SK-N-SH (cell line): ENCODE measurements around the gene DACH1. TPM values are rescaled to one million over a fixed set of nuclear protein-coding genes. Genes with fewer than 3 reads are reported as not detected.

Source experiments
- CTCF ChIA-PET: fragments of 300-600, 350-600 bp; formaldehyde crosslinking; extraction: SDS; loops from one replicate; lab custom pipeline; 2021; lab: Yijun Ruan, JAX
- POLR2A ChIA-PET: fragments of 350-600 bp; sonication (Branson Sonifier 250); formaldehyde crosslinking; extraction: SDS; loops from one replicate; lab custom pipeline; 2020; ENCODE audit warnings: antibody characterized with exemption, inconsistent platforms; lab: Yijun Ruan, JAX
- DNase-seq: peaks from one replicate; pipeline ENCODE4 v3.0.0; 2012
- H2AFZ ChIP-seq: fragments of 200-600 bp; sonication (generic); 2 replicates; pipeline ENCODE4 v1.8.1; 2016; ENCODE audit warnings: antibody characterized with exemption, mild to moderate bottlenecking, low read depth
- H3F3A ChIP-seq: fragments of 200-600 bp; sonication (generic); replicated peaks from 2 replicates; pipeline ENCODE3; 2016; ENCODE audit warnings: antibody characterized with exemption, mild to moderate bottlenecking; ENCODE audit not compliant: insufficient read depth
- H3K27ac ChIP-seq, 2 experiments: fragments of 200-500 bp in 1 of 2; fragments of 200-600 bp in 1 of 2; sonication (Bioruptor generic) in 1 of 2; sonication (generic), shearing (Covaris generic) in 1 of 2; 2 replicates each; pipeline versions ENCODE4 v1.5.1 to v1.6.1; 2014 to 2016; ENCODE audit warnings: low read depth in 2 of 2, inconsistent platforms in 1 of 2, low read length in 1 of 2, mild to moderate bottlenecking in 1 of 2, mixed read lengths in 1 of 2
- H3K27me3 ChIP-seq: fragments of 200-600 bp; sonication (generic), shearing (Covaris generic); 2 replicates; pipeline ENCODE4 v1.6.1; 2016; ENCODE audit warnings: mixed run types; ENCODE audit not compliant: insufficient read depth
- H3K36me3 ChIP-seq, 2 experiments: fragments of 200-500 bp in 1 of 2; fragments of 200-600 bp in 1 of 2; sonication (Bioruptor generic) in 1 of 2; sonication (generic) in 1 of 2; replicated peaks in 1 of 2; 2 replicates each; pipeline versions ENCODE3 to v1.5.1; 2014 to 2016; ENCODE audit warnings: low read length in 1 of 2, mild to moderate bottlenecking in 1 of 2; ENCODE audit not compliant: insufficient read depth in 2 of 2, control insufficient read depth in 1 of 2
- H3K4me1 ChIP-seq, 2 experiments: fragments of 200-500 bp in 1 of 2; fragments of 200-600 bp in 1 of 2; sonication (Bioruptor generic) in 1 of 2; sonication (generic), shearing (Covaris generic) in 1 of 2; 2 replicates each; pipeline versions ENCODE4 v1.5.1 to v1.6.1; 2014 to 2016; ENCODE audit warnings: low read depth in 1 of 2, low read length in 1 of 2, mixed run types in 1 of 2; ENCODE audit not compliant: insufficient read depth in 2 of 2, control insufficient read depth in 1 of 2
- H3K4me2 ChIP-seq: fragments of 200-600 bp; sonication (generic), shearing (Covaris generic); 2 replicates; pipeline ENCODE4 v1.6.1; 2017; ENCODE audit warnings: mixed run types
- H3K4me3 ChIP-seq, 2 experiments: fragments of 200-500 bp in 1 of 2; fragments of 200-600 bp in 1 of 2; sonication (Bioruptor generic) in 1 of 2; sonication (generic), shearing (Covaris generic) in 1 of 2; 2 replicates each; pipeline versions ENCODE4 v1.5.1 to v1.8.1; 2014 to 2016; ENCODE audit warnings: low read depth in 2 of 2, inconsistent platforms in 1 of 2, low read length in 1 of 2, mild to moderate bottlenecking in 1 of 2, mixed read lengths in 1 of 2, moderate library complexity in 1 of 2
- H3K79me2 ChIP-seq: fragments of 200-600 bp; sonication (generic); 2 replicates; pipeline ENCODE4 v1.8.1; 2017; ENCODE audit warnings: mild to moderate bottlenecking; ENCODE audit not compliant: insufficient read depth
- H3K9ac ChIP-seq: fragments of 200-600 bp; sonication (generic); 2 replicates; pipeline ENCODE4 v1.6.1; 2017; ENCODE audit warnings: mixed run types
- H3K9me2 ChIP-seq: fragments of 200-600 bp; sonication (generic); 2 replicates; pipeline ENCODE4 v1.6.1; 2017; ENCODE audit warnings: mixed run types
- H3K9me3 ChIP-seq: fragments of 200-600 bp; sonication (generic); 2 replicates; pipeline ENCODE4 v1.6.1; 2017; ENCODE audit warnings: mixed run types, mild to moderate bottlenecking, moderate library complexity
- H4K20me1 ChIP-seq: fragments of 200-600 bp; sonication (generic); 2 replicates; pipeline ENCODE4 v1.6.1; 2017; ENCODE audit warnings: mild to moderate bottlenecking, mixed run types; ENCODE audit not compliant: insufficient read depth
- ELF1 ChIP-seq: IDR thresholded peaks from 2 replicates; pipeline ENCODE4 v1.4.0; 2012
- FOXJ3 ChIP-seq: sonication (generic); formaldehyde crosslinking; IDR thresholded peaks from 2 replicates; pipeline ENCODE4 v1.5.1; 2020; ENCODE audit warnings: mild to moderate bottlenecking, missing genetic modification reagents
- FOXM1 ChIP-seq: IDR thresholded peaks from 2 replicates; pipeline ENCODE4 v1.4.0; 2012; ENCODE audit warnings: low read depth, mild to moderate bottlenecking
- GABPA ChIP-seq: IDR thresholded peaks from 2 replicates; pipeline ENCODE4 v1.4.0; 2012; ENCODE audit warnings: low read depth, mild to moderate bottlenecking
- JUND ChIP-seq: IDR thresholded peaks from 2 replicates; pipeline ENCODE4 v1.4.0; 2012
- MAX ChIP-seq: IDR thresholded peaks from 2 replicates; pipeline ENCODE4 v1.4.0; 2012; ENCODE audit warnings: low read depth
- MXI1 ChIP-seq: IDR thresholded peaks from 2 replicates; pipeline ENCODE4 v1.6.1; 2012; ENCODE audit warnings: mild to moderate bottlenecking, low read depth, low read length, improper control_type of control experiment
- NFIC ChIP-seq: IDR thresholded peaks from 2 replicates; pipeline ENCODE4 v1.4.0; 2012; ENCODE audit warnings: borderline replicate concordance
- NRF1 ChIP-seq: IDR thresholded peaks from 2 replicates; pipeline ENCODE4 v1.6.1; 2012; ENCODE audit warnings: low read depth, mild to moderate bottlenecking, low read length
- PBX3 ChIP-seq: IDR thresholded peaks from 2 replicates; pipeline ENCODE4; 2012
- POLR2AphosphoS5 ChIP-seq: IDR thresholded peaks from 2 replicates; pipeline ENCODE4 v1.6.1; 2012; ENCODE audit warnings: low read depth, low read length
- RFX5 ChIP-seq: IDR thresholded peaks from 2 replicates; pipeline ENCODE4 v1.6.1; 2012; ENCODE audit warnings: mild to moderate bottlenecking, improper control_type of control experiment, low read length
- RXRA ChIP-seq: IDR thresholded peaks from 2 replicates; pipeline ENCODE4 v1.4.0; 2012; ENCODE audit warnings: low read depth, mild to moderate bottlenecking, borderline replicate concordance
- SIN3A ChIP-seq: IDR thresholded peaks from 2 replicates; pipeline ENCODE4 v1.6.1; 2012; ENCODE audit warnings: low read depth, mild to moderate bottlenecking, low read length, moderate library complexity, borderline replicate concordance
- SMC3 ChIP-seq: IDR thresholded peaks from 2 replicates; pipeline ENCODE4 v1.6.1; 2012; ENCODE audit warnings: low read depth, low read length, improper control_type of control experiment
- TCF12 ChIP-seq: IDR thresholded peaks from 2 replicates; pipeline ENCODE4 v1.4.0; 2012
- TEAD4 ChIP-seq: IDR thresholded peaks from 2 replicates; pipeline ENCODE4 v1.4.0; 2012; ENCODE audit warnings: mild to moderate bottlenecking, borderline replicate concordance; ENCODE audit not compliant: insufficient read depth
- USF2 ChIP-seq: fragments of 150-350 bp; IDR thresholded peaks from 2 replicates; pipeline ENCODE4 v1.6.1; 2017; ENCODE audit warnings: antibody characterized with exemption, low read length, low read depth, borderline replicate concordance
- YY1 ChIP-seq: IDR thresholded peaks from 2 replicates; pipeline ENCODE4 v1.4.0; 2012; ENCODE audit warnings: low read depth, mild to moderate bottlenecking
- WGBS: methylation state at CpG from one replicate; pipeline ENCODE4 v1.1.6; 2017; ENCODE audit warnings: low lambda C conversion rate; 5-methylcytosine and 5-hydroxymethylcytosine counted together
- polyA plus RNA-seq, 3 experiments: library from polyadenylated mRNA; depleted of rRNA; stranded (reverse); fragments of >200 nt; gene quantifications; 2 replicates each; pipeline ENCODE4 v1.2.3, GENCODE V29; 2012
- TF ChIP-seq, protein P1 (sequence below): IDR thresholded peaks from 2 replicates; pipeline ENCODE4 v1.6.1; 2012; ENCODE audit warnings: mild to moderate bottlenecking, low read depth, low read length, moderate library complexity
- TF ChIP-seq, protein P2 (sequence below): IDR thresholded peaks from 2 replicates; pipeline ENCODE4 v1.4.0; 2012; ENCODE audit warnings: low read depth, borderline replicate concordance

DACH1 gene
- polyA plus RNA-seq, 1 of the 3 experiments (the other 2 are of a cell fraction), result 0.21 TPM

GRCh38 chr13:71632206-71632605 is 234.8 kb downstream of the DACH1 start (continued):
- TF ChIP-seq MXI1 (no peak), FOXJ3 (CRISPR knock-in tag) (no peak), SIN3A (no peak), TEAD4 (no peak)
- TF ChIP-seq, protein P1, sequence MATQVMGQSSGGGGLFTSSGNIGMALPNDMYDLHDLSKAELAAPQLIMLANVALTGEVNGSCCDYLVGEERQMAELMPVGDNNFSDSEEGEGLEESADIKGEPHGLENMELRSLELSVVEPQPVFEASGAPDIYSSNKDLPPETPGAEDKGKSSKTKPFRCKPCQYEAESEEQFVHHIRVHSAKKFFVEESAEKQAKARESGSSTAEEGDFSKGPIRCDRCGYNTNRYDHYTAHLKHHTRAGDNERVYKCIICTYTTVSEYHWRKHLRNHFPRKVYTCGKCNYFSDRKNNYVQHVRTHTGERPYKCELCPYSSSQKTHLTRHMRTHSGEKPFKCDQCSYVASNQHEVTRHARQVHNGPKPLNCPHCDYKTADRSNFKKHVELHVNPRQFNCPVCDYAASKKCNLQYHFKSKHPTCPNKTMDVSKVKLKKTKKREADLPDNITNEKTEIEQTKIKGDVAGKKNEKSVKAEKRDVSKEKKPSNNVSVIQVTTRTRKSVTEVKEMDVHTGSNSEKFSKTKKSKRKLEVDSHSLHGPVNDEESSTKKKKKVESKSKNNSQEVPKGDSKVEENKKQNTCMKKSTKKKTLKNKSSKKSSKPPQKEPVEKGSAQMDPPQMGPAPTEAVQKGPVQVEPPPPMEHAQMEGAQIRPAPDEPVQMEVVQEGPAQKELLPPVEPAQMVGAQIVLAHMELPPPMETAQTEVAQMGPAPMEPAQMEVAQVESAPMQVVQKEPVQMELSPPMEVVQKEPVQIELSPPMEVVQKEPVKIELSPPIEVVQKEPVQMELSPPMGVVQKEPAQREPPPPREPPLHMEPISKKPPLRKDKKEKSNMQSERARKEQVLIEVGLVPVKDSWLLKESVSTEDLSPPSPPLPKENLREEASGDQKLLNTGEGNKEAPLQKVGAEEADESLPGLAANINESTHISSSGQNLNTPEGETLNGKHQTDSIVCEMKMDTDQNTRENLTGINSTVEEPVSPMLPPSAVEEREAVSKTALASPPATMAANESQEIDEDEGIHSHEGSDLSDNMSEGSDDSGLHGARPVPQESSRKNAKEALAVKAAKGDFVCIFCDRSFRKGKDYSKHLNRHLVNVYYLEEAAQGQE, result no peak

DNA sequence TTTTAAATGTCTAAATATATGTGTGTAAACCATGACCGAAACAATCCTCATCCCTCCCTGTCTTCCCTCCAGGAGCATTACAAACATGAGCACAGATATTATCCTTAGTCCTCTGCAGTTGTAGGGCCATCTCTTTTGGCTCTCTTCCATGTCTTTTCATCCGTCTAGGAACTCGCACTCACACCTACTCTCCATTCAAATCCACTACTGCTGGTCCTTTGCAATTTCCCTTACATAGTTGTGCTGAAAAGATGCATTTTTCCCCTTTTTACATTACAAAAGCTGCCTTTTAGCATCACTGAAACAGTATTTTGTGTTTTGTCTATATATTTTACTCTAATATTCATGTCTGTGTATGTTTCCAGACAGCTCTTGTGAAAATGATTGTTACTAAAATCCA is 237.8 kb downstream of the DACH1 start:
- H3F3A ChIP-seq, result peaks cover 9% of the 10 kb centered on the region
- ChIA-PET POLR2A (no interaction called here), CTCF (interaction anchor here (1.2 kb wide), 2 partner anchors 21 to 141 kb away, joined by 3 to 4 read pairs; no protein-coding TSS in a partner anchor)
- no peaks in the 10 kb centered on the region for H3K9me2 ChIP-seq
- WGBS, result 86% methylated on average over 3 of the region's 3 CpGs
- H3K27me3 ChIP-seq, result no peaks in the 10 kb centered on the region
- no peak overlapping the region for H3K4me3 ChIP-seq
- no peak overlapping the region for H3K4me2 ChIP-seq
- H3K79me2 ChIP-seq, result no peaks in the 10 kb centered on the region
- H3K27ac ChIP-seq, result no peak overlapping the region
- H3K9me3 ChIP-seq, result no peaks in the 10 kb centered on the region
- H3K36me3 ChIP-seq, result no peaks in the 10 kb centered on the region
- no peaks in the 10 kb centered on the region for H4K20me1 ChIP-seq
- DNase-seq, result no peak
- H3K9ac ChIP-seq, result no peak overlapping the region
- peaks cover 17 to 30% of the 10 kb centered on the region in 2 experiments; a peak in 3 of 4 replicates for H3K4me1 ChIP-seq
- no peak overlapping the region for H2AFZ ChIP-seq
- TF ChIP-seq USF2 (no peak), NFIC (no peak), POLR2AphosphoS5 (no peak), GABPA (no peak), ELF1 (no peak), PBX3 (no peak), RXRA (no peak), FOXM1 (no peak), RFX5 (no peak), MXI1 (no peak), MAX (no peak), TCF12 (no peak), SMC3 (no peak), NRF1 (no peak), JUND (no peak), YY1 (no peak)
- TF ChIP-seq, protein P2, sequence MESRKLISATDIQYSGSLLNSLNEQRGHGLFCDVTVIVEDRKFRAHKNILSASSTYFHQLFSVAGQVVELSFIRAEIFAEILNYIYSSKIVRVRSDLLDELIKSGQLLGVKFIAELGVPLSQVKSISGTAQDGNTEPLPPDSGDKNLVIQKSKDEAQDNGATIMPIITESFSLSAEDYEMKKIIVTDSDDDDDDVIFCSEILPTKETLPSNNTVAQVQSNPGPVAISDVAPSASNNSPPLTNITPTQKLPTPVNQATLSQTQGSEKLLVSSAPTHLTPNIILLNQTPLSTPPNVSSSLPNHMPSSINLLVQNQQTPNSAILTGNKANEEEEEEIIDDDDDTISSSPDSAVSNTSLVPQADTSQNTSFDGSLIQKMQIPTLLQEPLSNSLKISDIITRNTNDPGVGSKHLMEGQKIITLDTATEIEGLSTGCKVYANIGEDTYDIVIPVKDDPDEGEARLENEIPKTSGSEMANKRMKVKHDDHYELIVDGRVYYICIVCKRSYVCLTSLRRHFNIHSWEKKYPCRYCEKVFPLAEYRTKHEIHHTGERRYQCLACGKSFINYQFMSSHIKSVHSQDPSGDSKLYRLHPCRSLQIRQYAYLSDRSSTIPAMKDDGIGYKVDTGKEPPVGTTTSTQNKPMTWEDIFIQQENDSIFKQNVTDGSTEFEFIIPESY, result no peak
- TF ChIP-seq, protein P1, result no peak
